Suprapubic skin (tissue), 4 donors: Measurements from ENCODE around the gene SNX19.

Source experiments
- EP300 ChIP-seq: sonication (generic); formaldehyde crosslinking; IDR thresholded peaks from one replicate; pipeline ENCODE4 v1.6.1; 2017; ENCODE audit warnings: antibody characterized with exemption
- POLR2AphosphoS5 ChIP-seq, 3 donors: sonication (generic); formaldehyde crosslinking; IDR thresholded peaks; one replicate each; pipeline ENCODE4 v1.6.1; 2017; ENCODE audit warnings: antibody characterized with exemption in 3 of 3
- TF ChIP-seq, protein P1 (sequence below), 2 donors: fragments of 200-600 bp in 1 of 2; fragments of 450-650 bp in 1 of 2; sonication (generic) in 1 of 2; IDR thresholded peaks; one replicate each; pipeline ENCODE4 v1.5.1; 2016 to 2019; ENCODE audit warnings: antibody characterized with exemption in 2 of 2, mild to moderate bottlenecking in 1 of 2, moderate library complexity in 1 of 2

DNA sequence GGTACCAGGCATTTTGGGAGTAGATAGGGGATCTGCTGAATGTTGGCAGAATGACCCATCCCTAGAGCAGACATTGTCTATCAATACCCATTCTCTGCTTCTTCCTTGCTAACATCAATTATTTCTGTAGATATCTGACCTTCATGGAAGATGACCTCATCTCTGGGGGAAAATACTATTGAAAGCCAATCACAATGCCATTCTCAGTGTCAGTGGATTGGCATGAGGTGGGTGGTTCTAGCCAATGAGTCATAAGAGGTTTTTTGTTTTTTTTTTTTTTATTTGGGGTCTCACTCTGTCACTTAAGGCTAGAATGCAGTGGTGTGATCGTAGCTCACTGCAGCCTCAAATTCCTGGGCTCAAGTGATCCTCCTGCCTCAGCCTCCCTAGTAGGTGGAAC lies 42.5 kb downstream of the SNX19 start:
- TF ChIP-seq EP300 = no peak
- TF ChIP-seq POLR2AphosphoS5 (IDR thresholded peaks at IDR 0.05) = no peak
- TF ChIP-seq, protein P1, sequence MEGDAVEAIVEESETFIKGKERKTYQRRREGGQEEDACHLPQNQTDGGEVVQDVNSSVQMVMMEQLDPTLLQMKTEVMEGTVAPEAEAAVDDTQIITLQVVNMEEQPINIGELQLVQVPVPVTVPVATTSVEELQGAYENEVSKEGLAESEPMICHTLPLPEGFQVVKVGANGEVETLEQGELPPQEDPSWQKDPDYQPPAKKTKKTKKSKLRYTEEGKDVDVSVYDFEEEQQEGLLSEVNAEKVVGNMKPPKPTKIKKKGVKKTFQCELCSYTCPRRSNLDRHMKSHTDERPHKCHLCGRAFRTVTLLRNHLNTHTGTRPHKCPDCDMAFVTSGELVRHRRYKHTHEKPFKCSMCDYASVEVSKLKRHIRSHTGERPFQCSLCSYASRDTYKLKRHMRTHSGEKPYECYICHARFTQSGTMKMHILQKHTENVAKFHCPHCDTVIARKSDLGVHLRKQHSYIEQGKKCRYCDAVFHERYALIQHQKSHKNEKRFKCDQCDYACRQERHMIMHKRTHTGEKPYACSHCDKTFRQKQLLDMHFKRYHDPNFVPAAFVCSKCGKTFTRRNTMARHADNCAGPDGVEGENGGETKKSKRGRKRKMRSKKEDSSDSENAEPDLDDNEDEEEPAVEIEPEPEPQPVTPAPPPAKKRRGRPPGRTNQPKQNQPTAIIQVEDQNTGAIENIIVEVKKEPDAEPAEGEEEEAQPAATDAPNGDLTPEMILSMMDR (IDR thresholded peaks at IDR 0.05) = no peak
